Inferior parietal cortex (tissue), 1 donor: ENCODE results near the gene GUCA2A.
"Not testable (repeated sequence)": the region's sequence is repeated elsewhere in the genome, so short reads cannot be mapped to it uniquely, and the experiment has no call there.

Source experiments
- DNase-seq: peaks from one replicate; pipeline ENCODE4 v3.0.0-alpha.2; 2016; ENCODE audit errors: extremely low spot score

GUCA2A gene, protein sequence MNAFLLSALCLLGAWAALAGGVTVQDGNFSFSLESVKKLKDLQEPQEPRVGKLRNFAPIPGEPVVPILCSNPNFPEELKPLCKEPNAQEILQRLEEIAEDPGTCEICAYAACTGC

DNA sequence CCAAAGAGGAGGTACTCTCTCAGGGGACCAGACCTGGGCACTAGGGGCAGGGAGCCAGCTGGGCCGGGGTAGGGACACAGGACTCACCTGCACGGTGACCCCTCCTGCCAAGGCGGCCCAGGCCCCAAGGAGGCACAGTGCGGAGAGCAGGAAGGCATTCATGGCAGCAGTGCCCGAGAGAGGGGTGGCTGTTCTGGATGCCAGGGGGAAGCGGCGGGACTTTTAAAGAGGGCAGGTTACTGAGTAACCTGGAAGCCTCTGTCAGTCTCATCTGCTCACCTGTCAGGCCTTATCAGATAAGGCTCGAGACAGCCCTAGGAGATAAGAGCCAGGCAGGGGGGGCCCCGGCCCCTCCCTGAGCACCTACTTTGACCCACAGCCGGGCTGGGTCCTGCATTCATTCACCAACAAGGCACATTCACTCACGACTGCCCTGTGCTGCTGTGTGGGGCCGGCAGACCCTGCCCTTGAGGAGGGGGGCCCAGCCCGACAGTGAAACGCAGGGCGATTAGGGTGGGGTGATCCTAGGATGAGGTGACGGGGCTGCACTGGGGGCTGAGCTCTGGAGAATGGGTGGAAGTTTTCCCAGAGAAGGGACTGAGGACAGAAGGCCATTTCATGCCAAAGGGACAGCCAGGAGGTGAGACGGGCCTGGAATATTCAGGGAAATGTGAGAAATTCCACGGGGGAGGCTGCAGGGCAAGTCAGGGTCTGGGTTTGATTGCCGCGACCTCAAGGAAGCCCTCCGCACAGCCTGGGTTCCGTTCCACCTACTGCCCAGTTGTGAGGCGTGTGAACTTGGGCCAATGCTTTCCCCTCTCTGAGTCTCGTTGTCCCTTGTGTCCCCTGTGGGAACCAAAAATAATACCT, at the start of gene GUCA2A:
GUCA2A (minus strand) TSS at position 195 of the 870 bp plus-strand sequence; CDS start at position 162, 33 bp downstream.
- no peak for DNase-seq

DNA sequence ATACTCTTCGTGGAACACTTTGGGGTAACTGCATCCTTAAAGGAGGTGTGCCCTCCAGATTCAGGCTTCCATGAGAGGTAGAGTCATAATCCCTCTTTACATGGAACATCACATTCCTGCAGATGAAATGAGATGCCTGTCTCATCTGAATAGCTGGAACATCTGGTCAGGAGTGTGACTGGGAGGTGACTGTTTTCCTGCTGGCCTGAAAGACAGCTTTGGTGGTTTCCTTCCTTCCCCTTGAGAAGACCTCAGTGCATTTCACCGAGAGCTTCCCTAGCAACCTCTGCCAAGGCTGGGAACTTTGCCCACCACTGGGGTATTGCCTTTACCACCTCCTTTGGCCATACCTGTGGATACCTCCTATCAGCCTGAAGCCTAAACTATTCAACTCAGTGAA, 46.7 kb upstream of the GUCA2A start:
- no peak for DNase-seq

DNA sequence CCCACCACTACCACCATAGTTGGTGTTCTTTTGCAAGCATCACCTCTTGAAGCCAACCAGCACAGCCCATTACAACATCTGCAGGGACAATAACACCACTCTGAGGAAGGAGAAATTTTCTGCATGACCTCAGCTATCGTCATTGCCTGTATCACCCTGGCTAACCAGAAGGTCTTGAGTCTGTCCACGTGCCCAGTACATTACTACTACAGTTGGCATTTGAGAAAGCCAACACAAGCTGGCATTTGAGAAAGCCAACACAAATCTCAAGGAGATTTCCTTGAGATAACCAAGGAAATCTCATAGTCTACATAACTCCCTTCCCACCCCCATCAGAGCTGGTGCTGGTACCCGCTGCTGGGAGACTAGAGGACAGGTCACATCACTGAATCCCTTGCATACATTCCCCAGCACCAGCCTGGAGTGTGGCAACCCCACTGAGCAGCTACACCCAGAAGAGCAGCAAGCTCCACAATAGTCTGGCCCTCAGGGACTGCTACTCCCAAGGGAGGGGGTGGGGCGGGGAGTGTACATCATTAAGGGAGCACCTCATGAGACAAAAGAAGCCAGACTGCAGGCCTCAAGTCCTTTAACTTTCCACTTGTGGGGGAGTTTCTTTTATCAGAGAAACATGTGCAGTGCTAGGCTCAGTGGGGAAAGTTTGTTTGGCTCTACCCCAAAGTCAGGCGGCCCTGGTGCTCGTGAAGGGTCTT, 46.0 kb upstream of the GUCA2A start:
- DNase-seq: no peak

DNA sequence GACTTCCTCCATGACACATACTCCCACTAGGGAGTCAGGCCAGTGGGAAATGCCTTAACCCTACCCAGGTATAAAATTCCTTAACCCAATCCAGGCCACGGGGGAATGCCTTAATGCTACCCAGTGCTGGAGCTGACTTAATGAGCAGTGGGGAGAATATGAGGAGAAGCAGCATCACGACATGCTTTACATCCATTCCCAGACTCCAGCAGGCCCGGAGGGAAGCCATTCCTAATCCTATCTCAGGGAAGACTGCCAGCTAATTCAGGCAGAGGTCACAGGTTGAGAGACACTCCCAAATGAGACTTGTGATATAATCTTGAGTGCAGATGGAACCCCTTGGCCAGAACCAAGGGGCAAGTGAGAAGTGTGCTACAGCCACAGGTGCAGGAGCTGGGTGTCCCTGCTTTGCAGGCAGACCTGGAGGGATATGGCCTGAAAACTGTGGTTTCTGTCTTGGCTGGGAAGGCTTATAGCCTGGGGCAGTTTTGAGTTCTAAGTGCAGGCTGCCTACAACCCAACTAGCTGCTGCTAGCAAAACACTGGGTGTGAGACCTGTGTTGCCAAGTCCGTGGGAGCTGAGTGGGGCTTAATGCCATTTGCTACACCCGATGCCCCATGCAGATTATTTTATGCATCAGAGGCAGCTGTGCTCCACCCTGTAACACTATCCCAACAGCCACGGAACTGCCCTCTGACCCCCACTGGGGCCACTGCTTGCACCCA, 45.1 kb upstream of the GUCA2A start:
- no peak for DNase-seq

DNA sequence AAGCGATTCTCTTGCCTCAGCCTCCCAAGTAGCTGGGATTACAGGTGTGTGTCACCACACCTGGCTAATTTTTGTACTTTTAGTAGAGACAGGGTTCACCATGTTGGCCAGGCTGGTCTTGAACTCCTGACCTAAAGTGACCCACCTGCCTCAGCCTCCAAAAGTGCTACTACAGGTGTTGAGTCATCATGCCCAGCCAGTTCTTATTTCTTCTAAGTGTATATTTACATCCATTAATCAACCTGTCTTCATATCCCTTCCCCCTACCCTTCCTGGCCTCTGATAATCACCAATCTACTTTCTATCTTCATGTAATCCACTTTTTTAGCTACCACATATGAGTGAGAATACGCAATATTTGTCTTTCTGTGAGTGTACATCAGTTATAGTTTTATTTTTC, 42.4 kb upstream of the GUCA2A start:
- not testable (repeated sequence) for DNase-seq

DNA sequence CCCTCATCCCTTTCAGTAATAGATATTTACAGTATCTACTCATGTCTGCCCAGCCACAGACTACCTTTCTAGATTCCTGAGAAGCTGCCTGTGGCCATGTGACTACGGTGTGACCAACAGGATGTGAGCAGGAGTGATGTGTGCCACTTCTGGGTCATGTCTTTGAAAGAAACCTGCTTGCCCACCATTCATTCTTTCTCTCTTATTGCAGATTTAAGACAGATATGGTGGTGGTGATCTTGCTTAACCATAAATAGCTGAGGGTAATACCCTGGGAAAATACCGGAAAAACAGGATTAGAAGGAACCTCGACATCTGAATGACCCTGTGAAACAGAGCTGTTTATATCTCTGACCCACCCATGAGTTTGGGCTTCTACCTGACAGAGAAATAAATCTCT, 41.6 kb upstream of the GUCA2A start:
- no peak for DNase-seq

DNA sequence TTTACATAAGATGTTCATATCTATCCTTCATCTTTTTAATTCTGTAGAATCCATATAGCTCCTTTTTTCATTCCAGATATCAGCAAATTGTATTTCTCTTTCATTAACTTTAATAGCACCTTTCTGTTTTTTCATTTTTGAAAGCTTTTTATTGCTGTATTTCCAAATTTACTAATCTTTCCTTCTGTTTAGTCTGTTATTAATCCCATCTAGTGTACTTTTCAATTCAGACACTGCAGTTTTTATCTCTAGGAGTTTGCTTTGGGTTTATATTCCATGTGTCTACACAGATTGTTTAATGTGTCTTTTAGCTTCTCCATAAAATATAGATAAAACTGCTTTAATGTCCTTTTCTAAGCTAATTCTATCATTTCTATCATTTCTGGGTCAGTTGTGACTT, 37.4 kb upstream of the GUCA2A start:
- no peak for DNase-seq

DNA sequence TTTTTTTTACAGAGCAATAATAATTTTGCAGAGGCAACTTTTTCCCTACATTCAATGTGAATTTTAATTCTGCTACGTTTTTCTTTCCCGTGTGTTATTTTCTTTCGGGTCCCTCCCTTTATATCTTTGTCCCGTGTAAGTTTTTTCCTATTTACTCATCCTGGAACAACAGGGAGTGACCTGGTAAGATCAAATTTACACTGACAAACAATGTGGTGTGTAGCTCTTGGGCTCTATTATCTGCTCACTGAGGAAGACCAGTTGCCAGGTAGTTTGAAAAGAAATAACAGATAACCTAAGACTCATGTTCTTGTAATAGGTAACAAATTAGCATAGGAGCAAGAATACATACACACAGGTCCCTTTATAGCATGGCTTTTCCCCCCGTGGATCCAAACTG, 33.7 kb upstream of the GUCA2A start:
- no peak for DNase-seq

DNA sequence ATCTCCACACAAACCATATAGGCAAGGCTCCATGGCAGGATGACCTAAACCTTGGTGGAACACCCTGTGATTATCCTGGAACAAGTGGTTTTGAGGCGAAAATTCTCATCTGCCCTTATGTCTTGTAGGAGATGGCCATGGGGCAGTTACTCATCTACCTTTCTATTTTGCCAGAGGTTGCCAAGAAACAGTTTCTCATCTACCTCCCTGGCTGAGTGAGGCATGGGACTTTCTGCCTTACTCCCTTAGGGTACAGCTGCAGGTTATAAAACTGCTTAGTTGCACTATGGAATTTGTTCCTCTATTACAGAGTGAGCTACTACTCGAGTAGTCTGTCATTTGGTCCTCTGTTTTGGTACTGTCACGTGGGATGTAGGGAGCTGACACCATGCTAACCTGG, 31.3 kb upstream of the GUCA2A start:
- DNase-seq: no peak

DNA sequence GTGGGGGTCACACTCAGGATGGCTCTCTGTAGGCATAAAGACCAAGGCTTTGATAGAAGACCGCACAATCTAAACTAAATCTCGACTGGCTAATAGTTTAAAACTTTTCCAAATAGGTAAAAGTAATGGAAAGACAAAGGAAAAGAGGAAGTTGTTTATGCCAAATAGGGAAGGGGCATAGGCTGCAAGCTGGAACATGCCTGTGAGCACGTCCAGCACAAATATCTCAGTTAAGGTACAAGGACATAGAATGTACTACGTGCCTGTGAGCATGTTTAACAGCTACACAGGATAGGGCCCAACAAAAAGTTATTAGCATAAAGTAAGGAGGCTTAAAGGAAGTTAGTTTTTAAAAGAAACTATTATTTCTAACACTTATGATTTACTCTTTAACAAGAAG, 27.6 kb upstream of the GUCA2A start:
- no peak for DNase-seq

DNA sequence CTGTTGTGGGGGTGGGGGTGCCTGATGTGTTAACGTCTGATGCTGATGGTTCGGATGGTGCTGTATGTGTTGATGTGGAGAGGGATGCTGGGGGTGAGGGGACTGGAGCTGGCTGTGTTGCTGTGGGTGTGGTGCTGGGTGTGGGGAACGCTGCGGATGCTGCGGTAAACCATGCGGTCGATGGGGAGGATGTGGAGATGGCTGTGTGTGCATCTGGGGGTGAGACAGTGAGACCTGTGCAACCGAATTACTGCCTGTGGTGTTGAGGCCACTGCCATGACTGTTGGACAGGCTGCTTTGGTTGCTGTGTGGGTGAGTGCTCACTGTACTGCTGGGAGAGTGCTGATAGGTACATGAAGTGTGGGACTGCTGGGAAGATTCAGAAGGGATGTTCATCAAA, 26.8 kb upstream of the GUCA2A start:
- no peak for DNase-seq

DNA sequence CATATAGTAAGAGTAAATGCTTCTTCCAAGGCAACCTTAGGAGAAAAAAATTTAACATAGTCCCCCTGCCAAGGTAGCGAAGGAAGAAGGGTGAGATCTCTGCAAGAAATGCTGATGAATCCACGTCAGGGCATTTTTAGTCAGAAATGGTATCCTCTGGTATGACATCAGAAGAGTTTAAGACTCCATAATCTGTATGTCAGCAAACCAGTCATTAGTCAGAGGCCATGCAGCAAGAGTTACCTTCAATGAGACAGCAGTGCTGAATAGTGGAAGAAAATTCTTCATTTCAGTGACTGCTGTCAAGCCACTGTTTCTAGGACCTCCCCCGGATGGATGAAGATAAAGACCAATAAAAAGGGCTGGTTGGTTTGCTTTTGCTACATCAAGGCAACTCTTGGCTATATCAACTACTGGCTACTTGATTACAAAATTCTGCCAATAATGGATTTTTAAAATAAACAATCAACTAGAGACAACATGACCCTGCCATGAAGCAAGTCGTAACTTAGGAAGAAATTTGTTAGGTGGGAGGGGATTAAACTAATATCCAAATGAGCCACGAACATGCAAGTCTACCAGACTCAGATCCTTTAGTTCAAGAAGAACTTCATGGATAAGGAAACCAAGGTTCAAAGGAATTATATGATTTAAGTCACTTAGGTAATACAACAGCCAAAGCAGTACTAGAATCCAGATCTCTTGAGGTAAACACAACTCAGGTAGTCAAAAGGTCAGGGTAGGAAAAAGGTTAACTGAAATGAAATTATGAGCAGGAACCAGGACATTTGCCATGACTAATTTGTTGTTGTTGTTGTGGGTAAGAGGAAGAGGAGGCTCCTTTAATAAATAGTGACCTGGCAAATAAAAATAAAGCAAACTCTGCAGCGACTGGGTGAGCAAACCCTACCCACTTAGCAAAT, 25.6 kb upstream of the GUCA2A start:
- no peak for DNase-seq

DNA sequence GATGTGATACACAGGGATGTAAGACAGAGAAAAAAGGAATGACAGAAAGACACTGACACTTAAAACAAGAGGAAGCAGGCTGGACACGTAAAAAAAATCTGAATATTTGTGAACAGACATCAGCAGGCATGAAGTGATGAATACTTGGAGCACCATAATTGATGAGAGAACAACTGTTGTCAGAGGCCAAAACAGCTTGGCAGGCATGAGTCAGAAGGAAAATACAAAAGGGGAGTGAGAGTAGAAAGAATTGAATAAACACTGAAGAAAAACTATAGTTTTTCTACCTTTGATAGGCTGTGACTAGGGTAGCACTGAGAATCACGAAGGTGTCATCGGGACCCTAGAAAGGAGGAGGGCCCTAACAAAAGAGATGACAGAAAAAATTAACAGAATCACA, 21.6 kb upstream of the GUCA2A start:
- no peak for DNase-seq

DNA sequence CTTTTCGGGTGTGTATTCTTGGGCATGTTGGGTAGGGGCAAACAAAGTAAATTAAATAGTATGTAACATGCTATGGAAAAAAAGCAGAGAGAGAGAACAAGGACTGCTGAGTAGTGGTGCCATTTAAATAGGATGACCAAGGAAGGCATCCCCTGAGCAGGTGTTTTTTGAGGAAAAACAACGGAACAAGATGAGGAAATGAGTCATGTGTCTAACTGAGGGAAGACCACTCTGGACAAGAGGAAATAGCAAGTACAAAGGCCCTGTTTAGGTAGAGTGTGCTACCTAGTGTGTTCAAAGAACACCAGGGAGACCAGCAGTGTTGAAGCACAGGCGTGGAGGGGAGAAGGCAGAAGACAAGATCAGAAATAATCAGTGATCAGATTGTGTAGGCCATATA, 20.1 kb upstream of the GUCA2A start:
- DNase-seq: no peak

DNA sequence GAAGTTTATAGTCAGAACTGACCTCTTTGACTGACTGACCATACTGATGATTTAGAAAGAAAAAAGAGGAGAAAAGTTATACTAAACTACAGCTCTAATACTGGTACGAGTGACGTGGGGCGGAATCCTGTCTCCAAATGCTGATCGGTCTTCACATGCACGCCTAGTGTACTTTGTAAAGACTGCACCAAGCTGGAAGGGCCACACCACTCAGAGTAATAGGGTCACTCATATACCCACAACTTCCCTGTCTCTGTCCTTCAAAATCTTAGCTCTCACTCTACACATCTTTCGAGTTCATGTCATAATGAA, 19.4 kb upstream of the GUCA2A start:
- DNase-seq: no peak

DNA sequence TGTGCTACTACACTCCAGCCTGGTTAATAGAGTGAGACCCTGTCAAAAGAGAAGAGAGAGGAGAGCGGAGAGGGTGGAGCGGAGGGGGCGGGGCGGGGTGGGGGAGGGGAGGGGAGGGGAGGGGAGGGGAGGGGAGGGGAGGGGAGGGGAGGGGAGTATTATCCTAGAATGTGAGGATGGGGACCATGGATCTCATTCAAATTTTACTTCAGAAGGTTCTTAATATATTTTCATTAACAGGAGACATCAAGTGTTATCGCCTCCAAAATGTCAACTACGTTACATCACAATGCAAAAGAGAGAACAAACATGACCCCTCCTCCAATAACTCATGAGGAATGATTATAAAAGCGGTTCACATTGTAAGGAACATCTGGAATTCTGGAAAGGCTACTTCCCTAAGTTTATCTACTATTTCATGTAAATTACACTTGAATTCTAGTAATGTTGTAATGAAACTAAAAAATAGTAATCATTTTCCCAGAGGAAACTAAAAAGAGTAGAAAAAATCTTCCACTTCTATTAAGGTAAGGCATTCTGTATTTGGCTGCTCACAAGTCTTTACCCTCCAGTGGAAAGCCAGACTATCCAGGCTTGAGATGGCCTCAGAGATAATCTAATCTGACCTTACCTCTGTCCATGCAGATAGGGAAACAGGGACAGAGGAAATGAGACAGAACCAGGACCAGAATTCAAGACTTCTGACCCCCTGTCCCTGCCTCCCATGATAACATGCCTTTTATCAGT, 18.8 kb upstream of the GUCA2A start:
- DNase-seq: no peak

DNA sequence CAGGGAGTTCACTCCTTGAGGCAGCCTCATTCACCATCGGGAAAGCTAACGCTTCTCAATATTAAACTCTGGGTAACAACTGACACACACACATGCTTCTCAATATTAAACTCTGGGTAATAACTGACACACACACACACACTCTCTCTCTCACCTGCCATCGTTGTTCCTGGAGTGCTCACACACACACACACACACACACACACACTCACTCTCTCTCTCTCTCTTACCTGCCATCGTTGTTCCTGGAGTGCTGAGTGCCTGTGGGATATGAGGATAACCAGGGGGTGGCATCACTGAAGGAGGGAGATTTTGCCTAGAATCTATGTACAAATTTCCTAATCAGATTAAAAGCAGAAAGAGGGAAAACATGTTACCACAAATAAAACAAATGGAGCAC, 17.1 kb upstream of the GUCA2A start:
- no peak for DNase-seq

DNA sequence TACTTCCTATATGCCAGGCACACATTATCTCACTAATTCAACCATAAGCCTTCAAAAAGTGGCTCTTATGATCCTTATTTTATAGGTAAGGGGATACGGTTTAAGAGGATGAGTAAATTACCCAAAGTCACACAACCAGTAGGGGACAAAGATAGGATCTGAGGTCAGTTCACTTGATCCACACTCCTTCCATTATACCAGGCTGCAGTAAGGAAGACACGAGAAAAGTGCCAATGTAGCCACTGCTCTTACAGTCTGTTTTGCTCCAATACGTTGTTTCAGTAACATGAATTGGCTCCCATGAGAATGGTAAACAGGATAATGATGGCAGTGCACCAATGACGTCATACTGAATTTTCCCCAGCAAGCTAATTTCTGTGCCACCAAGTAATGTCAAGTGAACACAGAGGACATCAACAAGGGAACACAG, 15.4 kb upstream of the GUCA2A start:
- DNase-seq: no peak

DNA sequence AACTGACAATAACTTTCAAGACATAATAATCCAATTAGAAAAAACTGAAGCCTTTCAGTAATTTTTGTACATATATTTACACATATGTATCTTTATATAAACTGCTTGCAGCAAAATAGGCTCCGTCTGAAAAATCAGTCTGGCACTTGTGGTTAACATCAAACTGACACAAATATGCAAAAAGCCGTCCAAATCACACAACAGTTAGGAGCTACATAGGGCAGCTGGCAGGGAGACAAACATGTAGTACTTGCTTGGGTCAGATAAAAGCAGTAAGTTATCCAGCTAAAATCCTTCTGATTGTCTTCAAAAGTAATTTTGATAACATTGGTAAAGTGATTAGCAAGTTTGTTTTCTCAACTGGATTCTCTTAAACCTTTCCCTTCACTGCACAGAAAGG, 14.7 kb upstream of the GUCA2A start:
- no peak for DNase-seq

DNA sequence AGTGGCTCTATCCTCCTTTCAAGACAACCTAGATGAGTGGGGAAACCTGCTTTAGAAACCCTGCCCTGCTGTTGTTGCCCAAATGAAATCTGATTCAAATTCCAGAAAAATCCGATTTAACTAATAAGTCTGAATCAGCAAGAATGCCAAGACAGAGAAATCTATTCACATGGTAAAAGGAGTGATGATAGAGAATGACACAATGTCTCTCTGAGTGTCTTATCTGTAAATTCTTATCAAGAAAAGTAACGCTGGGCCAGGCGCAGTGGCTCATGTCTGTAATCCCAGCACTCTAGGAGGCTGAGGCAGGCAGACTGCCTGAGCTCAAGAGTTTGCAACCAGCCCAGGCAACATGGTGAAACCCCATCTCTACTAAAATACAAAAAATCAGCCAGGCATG, 13.7 kb upstream of the GUCA2A start:
- DNase-seq: no peak

DNA sequence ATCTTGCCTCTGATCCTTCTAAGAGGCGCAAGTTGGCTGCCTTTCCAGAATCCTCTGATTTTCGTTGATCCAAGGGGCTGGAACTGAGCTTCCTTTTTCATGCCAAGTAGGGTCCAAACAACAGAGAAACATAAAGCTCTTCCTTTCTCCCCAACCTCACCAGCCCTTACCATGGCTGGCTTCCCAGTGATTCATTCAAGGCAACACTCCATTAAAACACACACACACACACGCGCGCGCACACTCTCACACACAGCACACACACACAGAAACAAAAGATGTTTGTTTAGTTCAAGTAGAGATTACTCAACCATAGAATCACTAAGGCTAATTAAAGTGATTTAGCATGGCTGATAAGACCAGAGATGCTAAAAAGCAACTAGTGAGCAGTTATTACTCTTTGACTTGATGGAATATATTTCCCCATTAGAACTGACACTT, 13.0 kb upstream of the GUCA2A start:
- peak; percentile 64 for DNase-seq
